Stimulated activated naive CD8-positive, alpha-beta T cell treated with anti-CD3 and anti-CD28 coated beads, Interleukin-15, amount 100 ng/mL, for 72 hours (primary cell): ENCODE results near the gene SBF1.

Experiments
- ATAC-seq: fragments of 150-1000 bp; cut with Tn5 transposase; 2 replicates; pipeline ENCODE4 v1.10.0; 2021; ENCODE audit warnings: mild to moderate bottlenecking, moderate library complexity
- DNase-seq, 2 donors: peaks; one replicate each; pipeline ENCODE4 v3.0.0; 2021 to 2022
- H3K27ac Mint-ChIP-seq, 2 donors: one replicate each; pipeline ENCODE4 v1.8.0; 2022; ENCODE audit warnings: mild to moderate bottlenecking in 2 of 2, mixed read lengths in 2 of 2, moderate library complexity in 2 of 2
- H3K27me3 Mint-ChIP-seq: one replicate; pipeline ENCODE4 v1.8.0; 2022; ENCODE audit warnings: mixed read lengths
- H3K4me1 Mint-ChIP-seq: one replicate; pipeline ENCODE4 v1.8.0; 2022; ENCODE audit warnings: mild to moderate bottlenecking, mixed read lengths
- H3K4me3 Mint-ChIP-seq, 2 donors: one replicate each; pipeline ENCODE4 v1.8.0; 2022; ENCODE audit warnings: mild to moderate bottlenecking in 2 of 2, mixed read lengths in 2 of 2, moderate library complexity in 1 of 2
- H3K9me3 Mint-ChIP-seq, 2 donors: one replicate each; pipeline ENCODE4 v1.8.0; 2022; ENCODE audit warnings: mixed read lengths in 2 of 2

The SBF1 gene

GRCh38 chr22:50497093-50497492 is 22.3 kb upstream of the SBF1 start:
- H3K27ac Mint-ChIP-seq: no peak overlapping the region
- no peak overlapping the region for H3K4me3 Mint-ChIP-seq
- no peaks in the 10 kb centered on the region for H3K9me3 Mint-ChIP-seq
- H3K4me1 Mint-ChIP-seq: peaks cover 11% of the 10 kb centered on the region
- no peaks in the 10 kb centered on the region for H3K27me3 Mint-ChIP-seq
- no peak for DNase-seq
- ATAC-seq: no peak

DNA sequence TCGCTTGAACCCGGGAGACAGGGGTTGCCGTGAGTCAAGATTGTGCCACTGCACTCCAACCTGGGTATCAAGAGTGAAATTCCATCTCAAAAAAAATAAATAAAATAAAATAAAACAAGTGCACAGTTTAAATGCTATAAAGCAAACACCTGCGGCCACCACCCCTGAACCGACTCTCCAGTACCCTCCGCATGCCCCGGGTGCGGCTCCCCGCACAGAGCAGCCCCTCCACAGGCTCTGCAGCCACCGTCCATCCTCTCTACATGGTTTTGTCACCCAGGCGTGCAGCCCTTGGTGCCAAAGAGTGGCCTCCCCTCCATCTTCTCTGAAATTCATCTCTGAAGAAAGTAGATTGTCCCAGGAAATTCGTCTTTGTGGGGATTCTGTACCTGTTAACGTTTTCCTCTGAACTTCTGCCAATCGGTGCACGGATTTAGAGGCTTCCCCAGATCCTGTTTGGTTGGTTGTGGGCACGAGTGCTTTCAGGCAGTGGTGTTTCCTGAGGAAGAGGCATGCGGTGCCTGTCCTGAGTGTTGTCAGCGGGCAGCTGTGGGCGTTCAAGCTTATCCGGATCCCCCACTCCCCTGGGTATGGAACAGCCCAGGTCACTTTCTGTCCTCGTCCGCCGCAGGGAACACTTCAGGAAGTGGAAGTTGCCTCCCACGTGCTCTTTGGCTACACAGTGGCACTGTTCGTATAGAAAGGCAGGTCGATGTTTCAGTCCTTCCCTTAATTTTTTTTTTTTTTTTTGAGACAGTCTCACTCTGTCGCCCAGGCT is 15.9 kb upstream of the SBF1 start:
- DNase-seq (no peak), ATAC-seq (peak; percentile 36)
- Mint-ChIP-seq H3K4me3 (peak overlapping the region; percentile 56 to 62), H3K27ac (peak overlapping the region in 1 of 2 donors; percentile 78), H3K4me1 (peaks cover 17% of the 10 kb centered on the region), H3K27me3 (peaks cover 8% of the 10 kb centered on the region), H3K9me3 (no peaks in the 10 kb centered on the region)

DNA sequence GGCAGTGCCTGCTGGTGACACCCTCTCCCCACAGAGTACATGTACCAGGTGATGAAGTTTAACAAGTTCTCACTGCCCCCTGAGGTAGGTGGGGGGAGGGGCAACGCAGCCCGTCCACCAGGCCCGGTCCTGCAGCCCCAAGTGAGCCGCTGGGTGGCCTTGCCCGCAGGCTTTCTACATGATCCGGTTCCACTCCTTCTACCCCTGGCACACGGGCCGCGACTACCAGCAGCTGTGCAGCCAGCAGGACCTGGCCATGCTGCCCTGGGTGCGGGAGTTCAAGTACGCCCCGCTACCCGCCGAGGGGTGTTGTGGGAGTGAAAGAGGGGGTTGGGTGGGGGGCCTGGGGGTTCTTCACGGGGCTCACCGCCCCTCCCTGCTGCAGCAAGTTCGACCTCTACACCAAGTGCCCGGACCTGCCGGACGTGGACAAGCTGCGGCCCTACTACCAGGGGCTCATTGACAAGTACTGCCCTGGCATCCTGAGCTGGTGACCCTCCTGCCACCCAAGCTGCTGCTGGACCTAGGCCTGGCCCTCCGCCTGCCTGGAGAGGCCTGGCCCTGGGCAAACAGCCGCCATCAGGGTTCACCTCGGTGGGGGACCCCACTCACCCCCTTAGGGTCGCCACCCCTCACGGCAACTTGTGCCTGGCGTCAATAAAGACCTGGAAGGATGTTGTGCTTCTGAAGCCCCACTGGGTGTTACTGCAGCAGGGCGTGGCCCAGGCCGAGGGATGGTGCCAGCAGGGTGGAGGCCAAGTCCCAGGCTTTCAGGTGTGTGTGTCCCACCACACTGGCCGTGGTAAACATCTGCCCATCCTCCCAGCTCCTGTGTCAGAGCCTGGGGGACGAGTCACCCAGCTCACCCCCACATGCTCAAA is 14.8 kb upstream of the SBF1 start:
- ATAC-seq (no peak), DNase-seq (no peak)
- Mint-ChIP-seq H3K27me3 (peaks cover 12% of the 10 kb centered on the region), H3K27ac (no peak overlapping the region), H3K4me1 (peaks cover 24% of the 10 kb centered on the region), H3K9me3 (no peaks in the 10 kb centered on the region), H3K4me3 (no peak overlapping the region)

GRCh38 chr22:50488886-50489285 is 14.1 kb upstream of the SBF1 start:
- Mint-ChIP-seq H3K27me3 (peaks cover 12% of the 10 kb centered on the region), H3K4me3 (no peak overlapping the region), H3K27ac (no peak overlapping the region), H3K4me1 (peaks cover 28% of the 10 kb centered on the region), H3K9me3 (no peaks in the 10 kb centered on the region)
- DNase-seq (no peak), ATAC-seq (no peak)

GRCh38 chr22:50488006-50488677 is 13.3 kb upstream of the SBF1 start:
- H3K27me3 Mint-ChIP-seq: peaks cover 12% of the 10 kb centered on the region
- ATAC-seq: no peak

DNA sequence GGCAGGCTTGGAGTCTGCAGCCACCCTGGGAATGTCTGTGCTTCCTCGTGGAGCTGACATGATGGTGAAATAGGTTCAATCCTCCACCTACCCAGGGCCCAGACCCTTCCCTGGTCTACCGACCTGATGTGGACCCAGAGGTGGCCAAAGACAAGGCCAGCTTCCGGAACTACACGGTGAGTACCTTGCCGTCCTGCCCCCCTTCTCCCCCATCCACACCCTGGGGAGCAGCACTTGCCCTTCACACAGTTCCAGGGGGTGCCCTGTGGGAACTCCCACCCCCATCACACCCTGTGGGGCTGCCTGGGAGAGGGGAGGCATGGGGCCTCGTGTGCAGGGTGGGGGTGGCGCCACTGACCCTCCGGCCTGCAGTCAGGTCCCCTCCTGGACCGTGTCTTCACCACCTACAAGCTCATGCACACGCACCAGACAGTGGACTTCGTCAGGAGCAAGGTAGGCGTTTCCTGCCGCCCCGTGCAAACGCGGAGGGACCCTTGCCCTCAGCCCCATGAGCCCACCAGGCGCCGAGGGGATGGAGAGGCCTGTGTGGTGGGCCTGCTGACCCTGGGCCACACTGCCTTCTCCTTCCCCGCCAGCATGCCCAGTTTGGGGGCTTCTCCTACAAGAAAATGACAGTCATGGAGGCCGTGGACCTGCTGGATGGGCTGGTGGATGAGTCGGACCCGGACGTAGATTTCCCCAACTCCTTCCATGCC is 12.6 kb upstream of the SBF1 start:
- Mint-ChIP-seq H3K27ac (no peak overlapping the region), H3K27me3 (peaks cover 12% of the 10 kb centered on the region), H3K4me1 (peaks cover 37% of the 10 kb centered on the region), H3K9me3 (no peaks in the 10 kb centered on the region), H3K4me3 (no peak overlapping the region)
- DNase-seq (no peak), ATAC-seq (peak; percentile 39)

More at GRCh38 chr22:50488006-50488677, 13.3 kb upstream of the SBF1 start:
- Mint-ChIP-seq H3K27ac (no peak overlapping the region), H3K4me3 (no peak overlapping the region), H3K4me1 (peaks cover 32% of the 10 kb centered on the region), H3K9me3 (no peaks in the 10 kb centered on the region)
- DNase-seq: no peak

GRCh38 chr22:50486561-50487289 is 11.9 kb upstream of the SBF1 start, which contains the start of gene MIOX:
TSS of gene MIOX (plus strand) at chr22:50486859. CDS start at chr22:50486898, 39 bp downstream.
- DNase-seq: no peak
- Mint-ChIP-seq H3K4me3 (no peak within 1 kb of the TSS), H3K4me1 (peaks cover 37% of the 10 kb centered on the region), H3K27ac (peak within 1 kb of the TSS; percentile 9 to 36), H3K27me3 (peaks cover 12% of the 10 kb centered on the region), H3K9me3 (no peaks in the 10 kb centered on the region)
- no peak for ATAC-seq

- Mint-ChIP-seq H3K4me3 (no peak overlapping the region), H3K27me3 (peaks cover 16% of the 10 kb centered on the region), H3K4me1 (peaks cover 31% of the 10 kb centered on the region), H3K27ac (no peak overlapping the region), H3K9me3 (no peaks in the 10 kb centered on the region)
- no peak for DNase-seq
- no peak for ATAC-seq
These were observed 10.6 kb upstream of the SBF1 start for GRCh38 chr22:50485221-50486131.

GRCh38 chr22:50483977-50484853 is 9.4 kb upstream of the SBF1 start:
- Mint-ChIP-seq H3K4me3 (no peak overlapping the region), H3K4me1 (peaks cover 37% of the 10 kb centered on the region), H3K9me3 (no peaks in the 10 kb centered on the region), H3K27ac (peak overlapping the region in 1 of 2 donors; percentile 74), H3K27me3 (peaks cover 27% of the 10 kb centered on the region)
- DNase-seq: no peak
- no peak for ATAC-seq

DNA sequence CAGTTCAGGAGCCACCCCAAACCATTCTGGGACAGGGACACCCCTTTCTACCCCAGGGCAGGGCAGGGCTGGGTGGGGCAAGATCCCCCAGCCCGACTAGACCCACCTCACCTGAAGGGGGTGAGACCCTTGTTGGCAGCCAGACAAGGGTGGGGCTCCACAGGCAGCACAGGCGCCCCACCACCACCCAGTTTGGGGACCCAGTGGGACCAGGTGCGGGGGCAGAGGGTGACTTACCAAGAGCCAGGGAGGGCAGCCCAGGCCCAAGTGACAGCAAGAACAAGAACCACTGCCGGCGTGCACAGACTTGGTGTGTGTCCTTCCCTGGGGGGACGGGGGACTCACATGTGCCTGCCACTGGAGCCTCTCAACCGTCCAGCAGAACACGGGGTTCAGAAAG is 8.7 kb upstream of the SBF1 start:
- Mint-ChIP-seq H3K27ac (no peak overlapping the region), H3K9me3 (no peaks in the 10 kb centered on the region)
- no peak for ATAC-seq

GRCh38 chr22:50483106-50483505 is 8.3 kb upstream of the SBF1 start:
- Mint-ChIP-seq H3K27ac (peak overlapping the region in 1 of 2 donors; percentile 42), H3K9me3 (no peaks in the 10 kb centered on the region), H3K27me3 (peaks cover 27% of the 10 kb centered on the region), H3K4me1 (peaks cover 37% of the 10 kb centered on the region), H3K4me3 (peak overlapping the region; percentile 45 to 94)
- DNase-seq: no peak
- no peak for ATAC-seq

More for the DNA sequence above, 8.7 kb upstream of the SBF1 start:
- H3K27me3 Mint-ChIP-seq: peaks cover 27% of the 10 kb centered on the region
- DNase-seq: no peak
- H3K4me1 Mint-ChIP-seq: peaks cover 37% of the 10 kb centered on the region
- H3K4me3 Mint-ChIP-seq: no peak overlapping the region

GRCh38 chr22:50482107-50483074 is 7.6 kb upstream of the SBF1 start:
- peak; percentile 2 for ATAC-seq
- peaks cover 27% of the 10 kb centered on the region for H3K27me3 Mint-ChIP-seq
- DNase-seq: no peak
- no peaks in the 10 kb centered on the region for H3K9me3 Mint-ChIP-seq
- peaks cover 37% of the 10 kb centered on the region for H3K4me1 Mint-ChIP-seq
- H3K27ac Mint-ChIP-seq: peak overlapping the region; percentile 88 to 95
- peak overlapping the region; percentile 86 to 94 for H3K4me3 Mint-ChIP-seq
